ENCODE results near the gene LLGL2. TPM values are rescaled to one million over a fixed set of nuclear protein-coding genes. Genes with fewer than 3 reads are reported as not detected.
"Not testable (repeated sequence)": the region's sequence is repeated elsewhere in the genome, so short reads cannot be mapped to it uniquely, and the experiment has no call there.

The LLGL2 gene
- total RNA-seq, 2 donors from 2014 or later: 12.5 to 17.4 TPM

- Mint-ChIP-seq H3K27ac (no peak overlapping the region), H3K27me3 (ENCODE audit: low read depth) (no peaks in the 10 kb centered on the region), H3K9me3 (no peaks in the 10 kb centered on the region), H3K36me3 (ENCODE audit: insufficient read depth in 2 of 2) (peaks cover 0 to 10% of the 10 kb centered on the region in 2 donors), H3K4me1 (ENCODE audit: low read depth) (peaks cover 18% of the 10 kb centered on the region), H3K4me3 (peak overlapping the region; percentile 44 to 84)
- no peak for DNase-seq
- peak; percentile 0 to 1 for ATAC-seq (replicated peaks in 1 of 2)
These were observed 10.5 kb upstream of the LLGL2 start for GRCh38 chr17:75514919-75515495.

GRCh38 chr17:75515496-75516254 lies 9.8 kb upstream of the LLGL2 start, which contains the start of gene CASKIN2:
Gene CASKIN2, minus strand, starts transcription at chr17:75515537. Its CDS starts 1,733 bp downstream, at chr17:75513804.
- Mint-ChIP-seq H3K27ac (no peak within 1 kb of the TSS), H3K4me3 (peak within 1 kb of the TSS; percentile 84 to 88), H3K4me1 (ENCODE audit: low read depth) (peaks cover 18% of the 10 kb centered on the region), H3K27me3 (ENCODE audit: low read depth) (no peaks in the 10 kb centered on the region), H3K36me3 (ENCODE audit: insufficient read depth in 2 of 2) (peaks cover 0 to 10% of the 10 kb centered on the region in 2 donors), H3K9me3 (no peaks in the 10 kb centered on the region)
- peak; percentile 61 to 63 for ATAC-seq (replicated peaks in 1 of 2)
- peak; percentile 89 for DNase-seq

- Mint-ChIP-seq H3K4me1 (ENCODE audit: low read depth) (peaks cover 18% of the 10 kb centered on the region), H3K27me3 (ENCODE audit: low read depth) (no peaks in the 10 kb centered on the region), H3K27ac (no peak within 1 kb of the TSS), H3K4me3 (peak within 1 kb of the TSS; percentile 88), H3K9me3 (no peaks in the 10 kb centered on the region), H3K36me3 (ENCODE audit: insufficient read depth in 2 of 2) (peaks cover 0 to 10% of the 10 kb centered on the region in 2 donors)
- ATAC-seq (replicated peaks in 1 of 2): peak; percentile 89 to 91
- peak; percentile 98 for DNase-seq
These were observed 9.3 kb upstream of the LLGL2 start, which contains the start of gene TSEN54 for GRCh38 chr17:75516255-75516618. Gene TSEN54, plus strand, starts transcription at chr17:75516528. Its CDS starts 33 bp downstream, at chr17:75516561.

- Mint-ChIP-seq H3K9me3 (no peaks in the 10 kb centered on the region), H3K27ac (no peak overlapping the region), H3K27me3 (ENCODE audit: low read depth) (no peaks in the 10 kb centered on the region), H3K4me3 (peak overlapping the region; percentile 73 to 88), H3K4me1 (ENCODE audit: low read depth) (peaks cover 18% of the 10 kb centered on the region), H3K36me3 (ENCODE audit: insufficient read depth in 2 of 2) (peaks cover 0 to 10% of the 10 kb centered on the region in 2 donors)
- ATAC-seq (replicated peaks in 1 of 2) (peak; percentile 20 to 28), DNase-seq (peak; percentile 53 to 56)
These were observed 8.7 kb upstream of the LLGL2 start for GRCh38 chr17:75516619-75517296.

- H3K4me1 Mint-ChIP-seq (ENCODE audit: low read depth): peaks cover 18% of the 10 kb centered on the region
- peak overlapping the region; percentile 5 for H3K27ac Mint-ChIP-seq
- ATAC-seq (replicated peaks in 1 of 2) (no peak), DNase-seq (peak; percentile 48 to 58)
- peak overlapping the region; percentile 73 to 88 for H3K4me3 Mint-ChIP-seq
- peaks cover 0 to 12% of the 10 kb centered on the region in 2 donors for H3K36me3 Mint-ChIP-seq (ENCODE audit: insufficient read depth in 2 of 2)
- no peaks in the 10 kb centered on the region for H3K27me3 Mint-ChIP-seq (ENCODE audit: low read depth)
- H3K9me3 Mint-ChIP-seq: no peaks in the 10 kb centered on the region
These were observed 8.1 kb upstream of the LLGL2 start for GRCh38 chr17:75517297-75517865.

- H3K27me3 Mint-ChIP-seq (ENCODE audit: low read depth): no peaks in the 10 kb centered on the region
- H3K4me3 Mint-ChIP-seq: peak overlapping the region; percentile 73 to 88
- H3K4me1 Mint-ChIP-seq (ENCODE audit: low read depth): peaks cover 18% of the 10 kb centered on the region
- ATAC-seq (replicated peaks in 1 of 2): peak in 1 of 2 donors; percentile 10
- H3K27ac Mint-ChIP-seq: peak overlapping the region; percentile 18
- H3K9me3 Mint-ChIP-seq: no peaks in the 10 kb centered on the region
- DNase-seq: peak in 1 of 2 donors; percentile 39
- peaks cover 0 to 12% of the 10 kb centered on the region in 2 donors for H3K36me3 Mint-ChIP-seq (ENCODE audit: insufficient read depth in 2 of 2)
These were observed 7.3 kb upstream of the LLGL2 start for GRCh38 chr17:75518201-75518600.

- Mint-ChIP-seq H3K27ac (no peak overlapping the region), H3K36me3 (ENCODE audit: insufficient read depth in 2 of 2) (peaks cover 0 to 12% of the 10 kb centered on the region in 2 donors), H3K9me3 (no peaks in the 10 kb centered on the region), H3K27me3 (ENCODE audit: low read depth) (no peaks in the 10 kb centered on the region), H3K4me3 (peak overlapping the region; percentile 73 to 88), H3K4me1 (ENCODE audit: low read depth) (peaks cover 18% of the 10 kb centered on the region)
- DNase-seq: no peak
- no peak for ATAC-seq (replicated peaks in 1 of 2)
These were observed 6.4 kb upstream of the LLGL2 start for GRCh38 chr17:75518983-75519537.

GRCh38 chr17:75520413-75520812 lies 5.1 kb upstream of the LLGL2 start:
- Mint-ChIP-seq H3K4me1 (ENCODE audit: low read depth) (peaks cover 23% of the 10 kb centered on the region), H3K36me3 (ENCODE audit: insufficient read depth in 2 of 2) (peaks cover 0 to 12% of the 10 kb centered on the region in 2 donors)
- not testable (repeated sequence) for H3K4me3 Mint-ChIP-seq; ATAC-seq (replicated peaks in 1 of 2); H3K9me3 Mint-ChIP-seq; H3K27ac Mint-ChIP-seq; H3K27me3 Mint-ChIP-seq (ENCODE audit: low read depth); DNase-seq

GRCh38 chr17:75521290-75521689 lies 4.2 kb upstream of the LLGL2 start:
- H3K4me3 Mint-ChIP-seq: no peak overlapping the region
- no peaks in the 10 kb centered on the region for H3K27me3 Mint-ChIP-seq (ENCODE audit: low read depth)
- H3K9me3 Mint-ChIP-seq: no peaks in the 10 kb centered on the region
- peaks cover 26% of the 10 kb centered on the region for H3K4me1 Mint-ChIP-seq (ENCODE audit: low read depth)
- DNase-seq (no peak), ATAC-seq (replicated peaks in 1 of 2) (no peak)
- H3K27ac Mint-ChIP-seq: no peak overlapping the region
- peaks cover 0 to 12% of the 10 kb centered on the region in 2 donors for H3K36me3 Mint-ChIP-seq (ENCODE audit: insufficient read depth in 2 of 2)

GRCh38 chr17:75521951-75522727 lies 3.4 kb upstream of the LLGL2 start:
- Mint-ChIP-seq H3K27ac (no peak overlapping the region), H3K27me3 (ENCODE audit: low read depth) (no peaks in the 10 kb centered on the region), H3K9me3 (no peaks in the 10 kb centered on the region), H3K4me1 (ENCODE audit: low read depth) (peaks cover 32% of the 10 kb centered on the region), H3K36me3 (ENCODE audit: insufficient read depth in 2 of 2) (peaks cover 0 to 12% of the 10 kb centered on the region in 2 donors), H3K4me3 (no peak overlapping the region)
- DNase-seq: no peak
- no peak for ATAC-seq (replicated peaks in 1 of 2)

GRCh38 chr17:75523647-75524046 lies 1.9 kb upstream of the LLGL2 start:
- Mint-ChIP-seq H3K4me3 (no peak overlapping the region), H3K27ac (no peak overlapping the region), H3K4me1 (ENCODE audit: low read depth) (peaks cover 19% of the 10 kb centered on the region), H3K9me3 (no peaks in the 10 kb centered on the region), H3K27me3 (ENCODE audit: low read depth) (no peaks in the 10 kb centered on the region), H3K36me3 (ENCODE audit: insufficient read depth in 2 of 2) (peaks cover 0 to 5% of the 10 kb centered on the region in 2 donors)
- DNase-seq: no peak
- ATAC-seq (replicated peaks in 1 of 2): no peak

Data from activated T-cell treated with anti-CD3 and anti-CD28 coated beads, Interleukin-2, amount 50 U/mL, for 72 hours (primary cell).